Ovary (tissue), 3 donors: ENCODE data around the gene RNASEH2A.

ENCODE experiments used
- EP300 ChIP-seq: sonication (generic); formaldehyde crosslinking; IDR thresholded peaks from one replicate; pipeline ENCODE4 v1.6.1; 2017; ENCODE audit warnings: antibody characterized with exemption
- POLR2A ChIP-seq: fragments of 450-650 bp; IDR thresholded peaks from one replicate; pipeline ENCODE4 v1.6.1; 2017; ENCODE audit warnings: antibody characterized with exemption, mild to moderate bottlenecking, moderate library complexity
- TF ChIP-seq, protein P1 (sequence below), 3 donors: fragments of 450-650 bp in 2 of 3; fragments of 200-600 bp in 1 of 3; IDR thresholded peaks; one replicate each; pipeline versions ENCODE4 v1.5.1 to v1.8.0; 2016 to 2022; ENCODE audit warnings: antibody characterized with exemption in 3 of 3, mild to moderate bottlenecking in 1 of 3
- donor health status: DM: no; HTN: no; CAD: no.

GRCh38 chr19:12841094-12841493 is 34.7 kb downstream of the RNASEH2A start:
- TF ChIP-seq, protein P1, sequence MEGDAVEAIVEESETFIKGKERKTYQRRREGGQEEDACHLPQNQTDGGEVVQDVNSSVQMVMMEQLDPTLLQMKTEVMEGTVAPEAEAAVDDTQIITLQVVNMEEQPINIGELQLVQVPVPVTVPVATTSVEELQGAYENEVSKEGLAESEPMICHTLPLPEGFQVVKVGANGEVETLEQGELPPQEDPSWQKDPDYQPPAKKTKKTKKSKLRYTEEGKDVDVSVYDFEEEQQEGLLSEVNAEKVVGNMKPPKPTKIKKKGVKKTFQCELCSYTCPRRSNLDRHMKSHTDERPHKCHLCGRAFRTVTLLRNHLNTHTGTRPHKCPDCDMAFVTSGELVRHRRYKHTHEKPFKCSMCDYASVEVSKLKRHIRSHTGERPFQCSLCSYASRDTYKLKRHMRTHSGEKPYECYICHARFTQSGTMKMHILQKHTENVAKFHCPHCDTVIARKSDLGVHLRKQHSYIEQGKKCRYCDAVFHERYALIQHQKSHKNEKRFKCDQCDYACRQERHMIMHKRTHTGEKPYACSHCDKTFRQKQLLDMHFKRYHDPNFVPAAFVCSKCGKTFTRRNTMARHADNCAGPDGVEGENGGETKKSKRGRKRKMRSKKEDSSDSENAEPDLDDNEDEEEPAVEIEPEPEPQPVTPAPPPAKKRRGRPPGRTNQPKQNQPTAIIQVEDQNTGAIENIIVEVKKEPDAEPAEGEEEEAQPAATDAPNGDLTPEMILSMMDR (IDR thresholded peaks at IDR 0.05), result no peak
- no peak for TF ChIP-seq EP300
- no peak for TF ChIP-seq POLR2A
